Trophoblast cell (in vitro differentiated cells and primary cell): ENCODE results near the gene FERMT2.

Source experiments
- DNase-seq, 2 donors: peaks; one replicate each; pipeline ENCODE4 v3.0.0-alpha.2; 2016
- H2AFZ ChIP-seq: 2 replicates; pipeline ENCODE4 v1.6.1; 2013; ENCODE audit warnings: low read length, moderate library complexity, mild to moderate bottlenecking; ENCODE audit not compliant: insufficient read depth, poor library complexity
- H2AK5ac ChIP-seq: 2 replicates; pipeline ENCODE4 v1.6.1; 2013; ENCODE audit warnings: mild to moderate bottlenecking, low read length
- H2BK120ac ChIP-seq: 2 replicates; pipeline ENCODE4 v1.6.1; 2013; ENCODE audit warnings: low read length, mild to moderate bottlenecking, moderate library complexity; ENCODE audit not compliant: insufficient read depth, poor library complexity
- H2BK12ac ChIP-seq: 2 replicates; pipeline ENCODE4 v1.6.1; 2013; ENCODE audit warnings: mild to moderate bottlenecking, low read length, moderate library complexity
- H2BK5ac ChIP-seq: 2 replicates; pipeline ENCODE4 v1.6.1; 2013; ENCODE audit warnings: low read length, low read depth, moderate library complexity, mild to moderate bottlenecking; ENCODE audit not compliant: poor library complexity
- H3K14ac ChIP-seq: 2 replicates; pipeline ENCODE4 v1.6.1; 2013; ENCODE audit warnings: mild to moderate bottlenecking, low read length
- H3K18ac ChIP-seq: 2 replicates; pipeline ENCODE4 v1.6.1; 2013; ENCODE audit warnings: mild to moderate bottlenecking, low read length
- H3K23ac ChIP-seq: 2 replicates; pipeline ENCODE4 v1.6.1; 2013; ENCODE audit warnings: low read length
- H3K27ac ChIP-seq: 2 replicates; pipeline ENCODE4 v1.5.1; 2013; ENCODE audit warnings: low read depth, mild to moderate bottlenecking, inconsistent platforms, low read length, moderate library complexity
- H3K27me3 ChIP-seq: 2 replicates; pipeline ENCODE4 v1.6.1; 2013; ENCODE audit warnings: inconsistent platforms, mild to moderate bottlenecking, low read length, moderate library complexity; ENCODE audit not compliant: insufficient read depth
- H3K36me3 ChIP-seq, 2 experiments: 1 replicate in 1 of 2; 2 replicates in 1 of 2; pipeline ENCODE4 v1.6.1; 2013; ENCODE audit warnings: low read length in 2 of 2, mild to moderate bottlenecking in 2 of 2, moderate library complexity in 1 of 2; ENCODE audit not compliant: insufficient read depth in 2 of 2, control insufficient read depth in 1 of 2
- H3K4ac ChIP-seq: 2 replicates; pipeline ENCODE4 v1.6.1; 2013; ENCODE audit warnings: low read depth, mild to moderate bottlenecking, low read length, moderate library complexity
- H3K4me1 ChIP-seq, 2 experiments: 1 replicate in 1 of 2; 2 replicates in 1 of 2; pipeline ENCODE4 v1.6.1; 2013; ENCODE audit warnings: low read length in 2 of 2, mild to moderate bottlenecking in 2 of 2, moderate library complexity in 1 of 2; ENCODE audit not compliant: insufficient read depth in 2 of 2, control insufficient read depth in 1 of 2
- H3K4me2 ChIP-seq: 2 replicates; pipeline ENCODE4 v1.6.1; 2013; ENCODE audit warnings: inconsistent platforms, mild to moderate bottlenecking, low read length, moderate library complexity
- H3K4me3 ChIP-seq: 2 replicates; pipeline ENCODE4 v1.5.1; 2013; ENCODE audit warnings: mild to moderate bottlenecking, low read depth, low read length, inconsistent platforms
- H3K79me1 ChIP-seq: one replicate; pipeline ENCODE4 v1.6.1; 2013; ENCODE audit warnings: low read length
- H3K79me2 ChIP-seq: 2 replicates; pipeline ENCODE4 v1.6.1; 2013; ENCODE audit warnings: low read length, mild to moderate bottlenecking; ENCODE audit not compliant: control insufficient read depth, insufficient read depth, poor library complexity
- H3K9ac ChIP-seq: 2 replicates; pipeline ENCODE4 v1.6.1; 2013; ENCODE audit warnings: mild to moderate bottlenecking, low read length
- H3K9me3 ChIP-seq: 2 replicates; pipeline ENCODE4 v1.6.1; 2013; ENCODE audit warnings: low read depth, mild to moderate bottlenecking, control low read depth, inconsistent platforms, low read length; ENCODE audit not compliant: insufficient read depth
- H4K12ac ChIP-seq: 2 replicates; pipeline ENCODE4 v1.6.1; 2013; ENCODE audit warnings: low read depth, mild to moderate bottlenecking, low read length, moderate library complexity
- H4K8ac ChIP-seq: 2 replicates; pipeline ENCODE4 v1.6.1; 2013; ENCODE audit warnings: low read depth, mild to moderate bottlenecking, low read length, moderate library complexity
- H4K91ac ChIP-seq: one replicate; pipeline ENCODE4 v1.6.1; 2013; ENCODE audit warnings: low read depth, mild to moderate bottlenecking, low read length, moderate library complexity
- WGBS: extraction: QIAGEN DNeasy Blood & Tissue Kit; methylation state at CpG from one replicate; pipeline ENCODE4 v1.1.7; 2013; ENCODE audit warnings: missing lambda C conversion rate; ENCODE audit not compliant: insufficient read length, insufficient coverage; ENCODE audit errors: extremely low coverage; 5-methylcytosine and 5-hydroxymethylcytosine counted together

Gene FERMT2

DNA sequence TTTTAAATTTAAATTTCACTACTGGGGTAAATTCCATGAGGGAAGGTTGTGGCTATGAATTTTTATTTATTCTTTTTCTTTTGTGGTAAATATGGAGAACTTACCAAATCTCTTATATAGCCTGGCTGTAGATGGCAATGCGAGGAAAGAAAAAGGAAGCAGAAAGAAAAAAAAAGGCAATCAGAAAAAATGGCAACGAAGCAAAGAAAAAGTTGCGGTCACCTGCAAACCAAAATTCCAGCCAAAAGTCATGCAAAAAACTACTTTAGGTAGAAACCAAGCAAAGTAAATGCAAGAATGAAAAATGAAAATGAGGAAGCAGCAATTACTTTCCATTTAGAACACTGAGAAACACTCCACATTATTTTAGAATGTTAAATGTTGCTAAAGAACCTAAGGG lies 89.9 kb downstream of the FERMT2 start:
- H2BK12ac ChIP-seq: no peak overlapping the region
- no peak overlapping the region for H4K91ac ChIP-seq
- H3K9me3 ChIP-seq: no peaks in the 10 kb centered on the region
- no peak overlapping the region for H3K4me3 ChIP-seq
- peaks cover 0 to 2% of the 10 kb centered on the region in 2 experiments for H3K4me1 ChIP-seq
- no peak overlapping the region for H3K23ac ChIP-seq
- H2AFZ ChIP-seq: no peak overlapping the region
- peaks cover 6 to 14% of the 10 kb centered on the region in 2 experiments for H3K36me3 ChIP-seq
- DNase-seq: no peak
- H3K79me1 ChIP-seq: peaks cover 3% of the 10 kb centered on the region
- no CpG with 5 or more reads among the region's 3 CpGs for WGBS
- no peak overlapping the region for H3K4ac ChIP-seq
- no peak overlapping the region for H3K14ac ChIP-seq
- H3K27me3 ChIP-seq: no peaks in the 10 kb centered on the region
- H4K8ac ChIP-seq: no peak overlapping the region
- no peak overlapping the region for H3K9ac ChIP-seq
- no peak overlapping the region for H3K4me2 ChIP-seq
- H2AK5ac ChIP-seq: no peak overlapping the region
- no peak overlapping the region for H3K27ac ChIP-seq
- H2BK120ac ChIP-seq: no peak overlapping the region
- H3K18ac ChIP-seq: no peak overlapping the region
- H4K12ac ChIP-seq: no peak overlapping the region
- H3K79me2 ChIP-seq: no peaks in the 10 kb centered on the region
- no peak overlapping the region for H2BK5ac ChIP-seq

DNA sequence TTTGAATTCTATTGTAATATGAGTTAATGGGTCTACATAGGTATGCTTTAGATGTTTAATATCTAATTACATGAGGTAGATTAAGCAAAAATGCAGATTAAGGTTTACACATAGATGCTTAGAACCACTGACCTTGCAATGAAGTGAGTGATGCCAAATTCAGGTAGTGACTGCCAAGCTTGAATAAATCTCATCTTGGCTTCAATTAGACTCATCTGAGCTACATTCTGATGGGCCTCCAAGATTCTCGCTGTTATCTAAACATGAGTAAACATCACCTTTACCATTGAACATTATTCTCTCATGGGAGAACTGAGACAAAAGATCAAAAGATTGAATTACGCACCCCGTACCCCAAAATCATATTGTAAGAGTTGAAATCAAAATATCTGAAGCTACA lies 90.6 kb downstream of the FERMT2 start:
- peaks cover 0 to 2% of the 10 kb centered on the region in 2 experiments for H3K4me1 ChIP-seq
- no peak overlapping the region for H2BK5ac ChIP-seq
- no peak overlapping the region for H3K18ac ChIP-seq
- no peak for DNase-seq
- H4K91ac ChIP-seq: no peak overlapping the region
- no peak overlapping the region for H4K8ac ChIP-seq
- H3K27me3 ChIP-seq: no peaks in the 10 kb centered on the region
- peaks cover 3% of the 10 kb centered on the region for H3K79me1 ChIP-seq
- H2AFZ ChIP-seq: no peak overlapping the region
- no peaks in the 10 kb centered on the region for H3K79me2 ChIP-seq
- H3K36me3 ChIP-seq: peaks cover 6 to 14% of the 10 kb centered on the region in 2 experiments
- H4K12ac ChIP-seq: no peak overlapping the region
- no peak overlapping the region for H3K23ac ChIP-seq
- WGBS: no CpG with 5 or more reads among the region's 3 CpGs
- H3K9ac ChIP-seq: no peak overlapping the region
- no peak overlapping the region for H3K4me2 ChIP-seq
- no peak overlapping the region for H2AK5ac ChIP-seq
- no peak overlapping the region for H3K27ac ChIP-seq
- H2BK12ac ChIP-seq: no peak overlapping the region
- H2BK120ac ChIP-seq: no peak overlapping the region
- no peaks in the 10 kb centered on the region for H3K9me3 ChIP-seq
- no peak overlapping the region for H3K4ac ChIP-seq
- no peak overlapping the region for H3K4me3 ChIP-seq
- H3K14ac ChIP-seq: no peak overlapping the region

DNA sequence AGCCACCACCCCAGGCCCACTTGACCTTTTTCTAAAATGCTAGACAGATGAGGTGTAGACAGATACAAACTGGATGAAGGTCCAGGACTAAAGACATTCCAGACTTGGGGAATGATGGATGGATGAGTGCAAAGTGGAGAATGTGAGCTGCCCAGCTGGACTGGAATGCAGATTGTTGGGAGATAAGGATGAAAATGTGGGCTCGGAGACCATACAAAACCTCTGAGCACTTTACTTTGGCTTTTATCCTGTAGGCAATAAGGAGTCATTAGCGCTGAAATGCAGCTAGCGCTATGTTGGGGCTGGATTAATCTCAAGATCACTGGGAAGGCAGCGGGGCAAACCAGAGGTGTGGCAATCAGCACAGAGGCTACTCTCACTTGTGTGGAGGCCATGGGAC lies 94.7 kb downstream of the FERMT2 start:
- Histone ChIP-seq H2BK5ac (no peak overlapping the region), H4K91ac (no peak overlapping the region), H3K9ac (no peak overlapping the region), H3K27me3 (no peaks in the 10 kb centered on the region), H3K4me1 (peaks cover 3 to 5% of the 10 kb centered on the region in 2 experiments), H3K4me3 (no peak overlapping the region), H3K36me3 (peaks cover 3 to 7% of the 10 kb centered on the region in 2 experiments), H3K4me2 (no peak overlapping the region), H2AFZ (no peak overlapping the region), H4K12ac (no peak overlapping the region), H3K4ac (no peak overlapping the region), H3K18ac (no peak overlapping the region), H2AK5ac (no peak overlapping the region), H3K79me2 (no peaks in the 10 kb centered on the region), H3K27ac (peak overlapping the region; percentile 76), H2BK120ac (no peak overlapping the region), H3K14ac (no peak overlapping the region), H3K23ac (no peak overlapping the region), H4K8ac (no peak overlapping the region), H3K79me1 (peaks cover 7% of the 10 kb centered on the region), H3K9me3 (no peaks in the 10 kb centered on the region), H2BK12ac (no peak overlapping the region)
- DNase-seq: peak; percentile 69 to 86
- WGBS: no CpG with 5 or more reads among the region's 4 CpGs

DNA sequence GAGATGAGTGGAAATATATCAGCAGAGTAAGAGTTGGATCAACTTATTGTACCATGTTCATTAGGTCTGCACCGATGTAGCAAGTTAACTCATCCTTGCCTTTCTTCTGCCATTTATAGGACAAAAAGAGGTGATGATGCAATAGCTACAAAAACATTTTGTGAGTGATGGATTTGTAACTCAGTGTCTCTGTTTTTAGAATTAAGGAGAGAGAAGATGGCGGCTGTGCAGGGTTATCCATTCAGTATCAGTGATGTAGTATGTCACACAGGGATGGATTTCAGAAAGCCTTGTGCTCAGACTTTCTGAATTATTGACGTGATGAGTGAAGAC lies 97.4 kb downstream of the FERMT2 start:
- peak overlapping the region; percentile 70 for H3K27ac ChIP-seq
- H2AFZ ChIP-seq: no peak overlapping the region
- H2AK5ac ChIP-seq: no peak overlapping the region
- H3K23ac ChIP-seq: no peak overlapping the region
- no peak overlapping the region for H4K91ac ChIP-seq
- H3K79me1 ChIP-seq: peaks cover 7% of the 10 kb centered on the region
- H3K36me3 ChIP-seq: peaks cover 0 to 2% of the 10 kb centered on the region in 2 experiments
- peak overlapping the region; percentile 15 for H2BK120ac ChIP-seq
- no peak overlapping the region for H3K18ac ChIP-seq
- no peaks in the 10 kb centered on the region for H3K27me3 ChIP-seq
- no peak overlapping the region for H3K9ac ChIP-seq
- no peaks in the 10 kb centered on the region for H3K9me3 ChIP-seq
- no peak overlapping the region for H2BK12ac ChIP-seq
- WGBS: no CpG with 5 or more reads among the region's 3 CpGs
- no peak overlapping the region for H4K8ac ChIP-seq
- H3K14ac ChIP-seq: no peak overlapping the region
- no peaks in the 10 kb centered on the region for H3K79me2 ChIP-seq
- H3K4me3 ChIP-seq: no peak overlapping the region
- H3K4me1 ChIP-seq: peaks cover 3 to 8% of the 10 kb centered on the region in 2 experiments
- H2BK5ac ChIP-seq: peak overlapping the region; percentile 4
- no peak overlapping the region for H3K4ac ChIP-seq
- no peak overlapping the region for H4K12ac ChIP-seq
- DNase-seq: peak in 1 of 2 donors; percentile 35
- H3K4me2 ChIP-seq: no peak overlapping the region
